OCI-LY7 (cell line): Measurements from ENCODE around the gene SHROOM3. TPM values are rescaled to one million over a fixed set of nuclear protein-coding genes. Genes with fewer than 3 reads are reported as not detected.

ENCODE experiments used
- BruUV-seq: library from RNA; stranded (reverse); fragments of 400-500 nt; replicated peaks from 2 replicates; lab custom pipeline; 2021; lab: Mats Ljungman, UMichigan
- CTCF ChIA-PET: fragments of 300-600 bp; sonication (Branson Sonifier 250); formaldehyde crosslinking; loops from one replicate; lab custom pipeline; 2022; ENCODE audit warnings: antibody characterized with exemption; ENCODE audit not compliant: unreplicated experiment; lab: Charles Lee
- POLR2A ChIA-PET: fragments of 300-600 bp; sonication (Branson Sonifier 250); formaldehyde crosslinking; loops from one replicate; lab custom pipeline; 2022; ENCODE audit warnings: antibody characterized with exemption; lab: Charles Lee
- DNase-seq: peaks from one replicate; pipeline ENCODE4 v3.0.0-alpha.2; 2015; ENCODE audit warnings: low spot score
- H2AFZ ChIP-seq: fragments of 200-600 bp; sonication (generic), shearing (Covaris generic); 2 replicates; pipeline ENCODE4 v1.6.1; 2014; ENCODE audit warnings: mild to moderate bottlenecking, antibody characterized with exemption, low read length, moderate library complexity
- H3K27ac ChIP-seq: fragments of 200-600 bp; sonication (generic); 2 replicates; pipeline ENCODE4 v1.5.1; 2014; ENCODE audit warnings: mixed run types, low read depth, mild to moderate bottlenecking, moderate library complexity, low read length, inconsistent platforms; ENCODE audit not compliant: poor library complexity, severe bottlenecking
- H3K36me3 ChIP-seq: fragments of 200-600 bp; sonication (generic); 2 replicates; pipeline ENCODE4 v1.6.1; 2014; ENCODE audit warnings: mild to moderate bottlenecking, antibody characterized with exemption, low read length, moderate library complexity, mixed read lengths; ENCODE audit not compliant: insufficient read depth
- H3K4me1 ChIP-seq: fragments of 200-600 bp; sonication (generic); 2 replicates; pipeline ENCODE4 v1.5.1; 2014; ENCODE audit warnings: mild to moderate bottlenecking, low read length; ENCODE audit not compliant: insufficient read depth, poor library complexity, severe bottlenecking
- H3K4me2 ChIP-seq: fragments of 200-600 bp; sonication (generic); 2 replicates; pipeline ENCODE4 v1.6.1; 2014; ENCODE audit warnings: mild to moderate bottlenecking, low read length
- H3K4me3 ChIP-seq: fragments of 200-600 bp; sonication (generic); 2 replicates; pipeline ENCODE4 v1.5.1; 2014; ENCODE audit warnings: mild to moderate bottlenecking, low read depth, low read length; ENCODE audit not compliant: poor library complexity, severe bottlenecking
- H3K79me2 ChIP-seq: fragments of 200-600 bp; sonication (generic); 2 replicates; pipeline ENCODE4 v1.6.1; 2016; ENCODE audit warnings: low read depth, mild to moderate bottlenecking, low read length, moderate library complexity, mixed read lengths; ENCODE audit not compliant: insufficient read depth
- H3K9me2 ChIP-seq: fragments of 200-600 bp; sonication (generic); 2 replicates; pipeline ENCODE4 v1.6.1; 2016; ENCODE audit warnings: mild to moderate bottlenecking, low read length, mixed read lengths; ENCODE audit not compliant: insufficient read depth
- H3K9me3 ChIP-seq: fragments of 200-600 bp; sonication (generic); 2 replicates; pipeline ENCODE4 v1.6.1; 2014; ENCODE audit warnings: mild to moderate bottlenecking, mixed run types, low read length, mixed read lengths
- H4K20me1 ChIP-seq: fragments of 200-600 bp; sonication (generic); 2 replicates; pipeline ENCODE4 v1.6.1; 2014; ENCODE audit warnings: mild to moderate bottlenecking, antibody characterized with exemption, low read length, moderate library complexity, mixed read lengths; ENCODE audit not compliant: insufficient read depth
- EZH2phosphoT487 ChIP-seq: fragments of 200-600 bp; sonication (generic); IDR thresholded peaks from 2 replicates; pipeline ENCODE4 v1.6.1; 2018; ENCODE audit warnings: low read depth, borderline replicate concordance, mild to moderate bottlenecking, mixed run types, antibody characterized with exemption, low read length, moderate library complexity, mixed read lengths
- intact Hi-C: fragments of 100-400 bp; cut with micrococcal nuclease; formaldehyde crosslinking; loops from one replicate; pipeline ENCODE4 v1.10.0; 2022; ENCODE audit not compliant: unreplicated experiment
- total RNA-seq, 2 experiments: library from RNA; depleted of rRNA in 1 of 2; stranded (reverse); fragments of >200 nt in 1 of 2; shearing (Covaris generic) in 1 of 2; gene quantifications; 2 replicates each; pipeline ENCODE4 v1.2.3, GENCODE V29; 2014 to 2022
- TF ChIP-seq, protein P1 (sequence below): fragments of 200-600 bp; sonication (generic); conservative IDR thresholded peaks from 2 replicates; pipeline ENCODE4 v1.5.1; 2014; ENCODE audit warnings: mild to moderate bottlenecking, antibody characterized with exemption, low read length, moderate library complexity, mixed read lengths

The SHROOM3 gene
- total RNA-seq, 2 experiments from 2014 or later = not detected

DNA sequence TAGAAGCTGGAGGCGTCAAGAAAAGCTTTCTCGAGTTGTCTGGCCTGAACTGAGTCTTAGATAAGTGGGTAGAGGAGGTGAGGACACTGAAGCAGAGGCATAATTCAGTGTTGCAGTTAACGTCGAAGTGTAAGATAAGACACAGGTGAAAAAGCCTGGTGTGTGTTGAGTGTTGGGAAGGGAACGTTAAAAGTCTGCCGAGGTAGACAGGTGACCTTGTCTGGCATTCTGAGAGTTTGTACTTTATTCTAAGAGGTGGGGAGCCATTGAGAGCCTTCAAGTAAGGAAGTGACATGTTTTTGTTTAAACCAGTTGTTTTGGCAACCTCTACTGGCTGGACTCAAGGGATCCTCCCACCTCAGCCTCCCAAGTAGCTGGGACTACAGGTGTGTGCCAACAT is 219.1 kb downstream of the SHROOM3 start:
- intact Hi-C loops = no loop called here
- DNase-seq = no peak
- Histone ChIP-seq H3K9me3 (no peaks in the 10 kb centered on the region), H3K27ac (no peak overlapping the region), H4K20me1 (no peaks in the 10 kb centered on the region), H2AFZ (no peak overlapping the region), H3K9me2 (no peaks in the 10 kb centered on the region), H3K4me2 (no peak overlapping the region), H3K79me2 (no peaks in the 10 kb centered on the region), H3K4me1 (no peaks in the 10 kb centered on the region), H3K36me3 (no peaks in the 10 kb centered on the region), H3K4me3 (no peak overlapping the region)
- TF ChIP-seq, protein P1, sequence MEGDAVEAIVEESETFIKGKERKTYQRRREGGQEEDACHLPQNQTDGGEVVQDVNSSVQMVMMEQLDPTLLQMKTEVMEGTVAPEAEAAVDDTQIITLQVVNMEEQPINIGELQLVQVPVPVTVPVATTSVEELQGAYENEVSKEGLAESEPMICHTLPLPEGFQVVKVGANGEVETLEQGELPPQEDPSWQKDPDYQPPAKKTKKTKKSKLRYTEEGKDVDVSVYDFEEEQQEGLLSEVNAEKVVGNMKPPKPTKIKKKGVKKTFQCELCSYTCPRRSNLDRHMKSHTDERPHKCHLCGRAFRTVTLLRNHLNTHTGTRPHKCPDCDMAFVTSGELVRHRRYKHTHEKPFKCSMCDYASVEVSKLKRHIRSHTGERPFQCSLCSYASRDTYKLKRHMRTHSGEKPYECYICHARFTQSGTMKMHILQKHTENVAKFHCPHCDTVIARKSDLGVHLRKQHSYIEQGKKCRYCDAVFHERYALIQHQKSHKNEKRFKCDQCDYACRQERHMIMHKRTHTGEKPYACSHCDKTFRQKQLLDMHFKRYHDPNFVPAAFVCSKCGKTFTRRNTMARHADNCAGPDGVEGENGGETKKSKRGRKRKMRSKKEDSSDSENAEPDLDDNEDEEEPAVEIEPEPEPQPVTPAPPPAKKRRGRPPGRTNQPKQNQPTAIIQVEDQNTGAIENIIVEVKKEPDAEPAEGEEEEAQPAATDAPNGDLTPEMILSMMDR = no peak
- TF ChIP-seq EZH2phosphoT487 = no peak
- BruUV-seq = no TSS peak
- CTCF ChIA-PET = no interaction called here
- POLR2A ChIA-PET = no interaction called here

GRCh38 chr4:76654791-76655190 is 219.8 kb downstream of the SHROOM3 start:
- Histone ChIP-seq H3K4me1 (no peaks in the 10 kb centered on the region), H3K36me3 (no peaks in the 10 kb centered on the region), H3K4me3 (no peak overlapping the region), H2AFZ (no peak overlapping the region), H3K27ac (no peak overlapping the region), H3K9me3 (no peaks in the 10 kb centered on the region), H3K4me2 (no peak overlapping the region), H4K20me1 (no peaks in the 10 kb centered on the region), H3K79me2 (no peaks in the 10 kb centered on the region), H3K9me2 (no peaks in the 10 kb centered on the region)
- DNase-seq = no peak
- BruUV-seq = no TSS peak
- no peak for TF ChIP-seq EZH2phosphoT487
- TF ChIP-seq, protein P1 = no peak
- CTCF ChIA-PET = no interaction called here
- POLR2A ChIA-PET = interaction anchor here (0.6 kb wide), 1 partner anchor 532 kb away, joined by 5 read pairs; no protein-coding TSS in a partner anchor
- intact Hi-C loops = no loop called here

DNA sequence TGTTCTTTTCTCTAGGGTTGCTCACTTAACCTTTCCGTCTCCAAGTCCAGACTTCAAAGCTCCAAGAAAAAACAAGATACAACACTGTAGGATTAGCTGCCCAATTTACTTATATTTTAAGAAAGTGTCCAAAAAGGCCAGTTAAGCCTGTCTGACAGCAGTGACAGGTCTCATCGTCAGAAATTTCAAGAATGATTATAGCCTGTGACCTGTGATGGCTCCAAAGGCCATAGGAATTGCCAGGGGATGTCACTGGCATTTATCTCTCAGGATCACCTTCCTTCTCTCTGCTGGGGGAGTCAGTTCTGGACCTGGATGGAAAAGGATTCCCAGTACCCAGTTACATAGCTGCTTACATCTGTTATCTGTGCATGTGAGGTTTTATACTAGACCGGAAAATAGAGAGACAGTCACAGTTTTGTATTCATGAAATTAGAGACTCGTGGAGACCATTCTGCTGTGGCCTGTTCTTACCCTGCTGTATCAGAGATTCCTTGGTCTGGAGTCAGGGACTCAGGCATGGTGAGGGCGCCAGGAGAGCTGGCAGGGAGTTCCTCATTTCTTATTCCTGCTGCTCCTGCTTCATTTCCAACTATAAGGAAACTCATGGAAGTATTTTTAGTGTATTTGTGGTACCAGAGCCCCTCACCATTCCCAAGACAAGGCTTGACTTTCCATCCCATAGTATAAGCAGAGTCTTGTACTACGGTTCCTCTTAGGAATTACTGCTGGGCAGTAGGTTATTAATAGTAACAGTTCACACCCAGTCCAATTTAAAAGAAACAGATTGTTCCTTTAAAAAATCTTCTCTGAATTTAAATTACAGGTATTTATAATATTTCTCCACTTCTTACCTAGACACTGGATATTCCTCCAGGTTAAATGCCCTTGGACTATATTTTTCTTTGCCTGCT is 220.8 kb downstream of the SHROOM3 start:
- H2AFZ ChIP-seq = no peak overlapping the region
- H3K4me3 ChIP-seq = no peak overlapping the region
- intact Hi-C loops = no loop called here
- no peaks in the 10 kb centered on the region for H3K4me1 ChIP-seq
- TF ChIP-seq EZH2phosphoT487 = no peak
- ChIA-PET CTCF (no interaction called here), POLR2A (interaction anchor here (0.6 kb wide), 1 partner anchor 531 kb away, joined by 5 read pairs; no protein-coding TSS in a partner anchor)
- H3K9me2 ChIP-seq = no peaks in the 10 kb centered on the region
- no peaks in the 10 kb centered on the region for H3K79me2 ChIP-seq
- H3K9me3 ChIP-seq = no peaks in the 10 kb centered on the region
- no peak overlapping the region for H3K4me2 ChIP-seq
- DNase-seq = no peak
- no peaks in the 10 kb centered on the region for H4K20me1 ChIP-seq
- no peak overlapping the region for H3K27ac ChIP-seq
- BruUV-seq = no TSS peak
- H3K36me3 ChIP-seq = no peaks in the 10 kb centered on the region
